B cell (primary cell): ENCODE measurements around the gene LRRC4.

Experiments
- EZH2 ChIP-seq: IDR thresholded peaks from 2 replicates; pipeline ENCODE4 v1.6.1; 2012; ENCODE audit warnings: borderline replicate concordance, low read depth, mild to moderate bottlenecking, moderate library complexity, low read length; ENCODE audit not compliant: insufficient read depth, poor library complexity, severe bottlenecking
- TF ChIP-seq, protein P1 (sequence below): fragments of 200-600 bp; IDR thresholded peaks from one replicate; pipeline ENCODE4 v1.8.0; 2022; ENCODE audit warnings: antibody characterized with exemption, mild to moderate bottlenecking

DNA sequence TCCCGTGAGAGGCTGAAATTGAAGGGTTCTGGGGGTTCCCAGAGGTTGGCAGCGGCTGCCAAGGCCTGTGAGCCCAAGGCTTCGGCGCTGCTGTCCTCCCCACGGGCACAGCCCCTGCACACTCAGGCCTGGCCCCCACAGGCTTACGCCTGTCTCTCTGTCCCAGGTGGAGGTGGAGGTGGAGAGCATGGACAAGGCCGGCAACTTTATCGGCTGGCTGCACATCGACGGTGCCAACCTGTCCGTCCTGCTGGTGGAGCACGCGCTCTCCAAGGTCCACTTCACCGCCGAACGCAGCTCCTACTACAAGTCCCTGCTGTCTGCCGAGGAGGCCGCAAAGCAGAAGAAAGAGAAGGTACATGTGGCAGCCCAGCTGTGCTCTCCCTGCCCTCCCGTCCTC, 43.1 kb upstream of the LRRC4 start:
- TF ChIP-seq, protein P1, sequence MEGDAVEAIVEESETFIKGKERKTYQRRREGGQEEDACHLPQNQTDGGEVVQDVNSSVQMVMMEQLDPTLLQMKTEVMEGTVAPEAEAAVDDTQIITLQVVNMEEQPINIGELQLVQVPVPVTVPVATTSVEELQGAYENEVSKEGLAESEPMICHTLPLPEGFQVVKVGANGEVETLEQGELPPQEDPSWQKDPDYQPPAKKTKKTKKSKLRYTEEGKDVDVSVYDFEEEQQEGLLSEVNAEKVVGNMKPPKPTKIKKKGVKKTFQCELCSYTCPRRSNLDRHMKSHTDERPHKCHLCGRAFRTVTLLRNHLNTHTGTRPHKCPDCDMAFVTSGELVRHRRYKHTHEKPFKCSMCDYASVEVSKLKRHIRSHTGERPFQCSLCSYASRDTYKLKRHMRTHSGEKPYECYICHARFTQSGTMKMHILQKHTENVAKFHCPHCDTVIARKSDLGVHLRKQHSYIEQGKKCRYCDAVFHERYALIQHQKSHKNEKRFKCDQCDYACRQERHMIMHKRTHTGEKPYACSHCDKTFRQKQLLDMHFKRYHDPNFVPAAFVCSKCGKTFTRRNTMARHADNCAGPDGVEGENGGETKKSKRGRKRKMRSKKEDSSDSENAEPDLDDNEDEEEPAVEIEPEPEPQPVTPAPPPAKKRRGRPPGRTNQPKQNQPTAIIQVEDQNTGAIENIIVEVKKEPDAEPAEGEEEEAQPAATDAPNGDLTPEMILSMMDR, result no peak
- TF ChIP-seq EZH2, result no peak
